ENCODE data around the gene CPNE4. TPM values are rescaled to one million over a fixed set of nuclear protein-coding genes. Genes with fewer than 3 reads are reported as not detected.

Gene CPNE4
- total RNA-seq, 1 experiment from 2014 or later: 1.9 TPM

GRCh38 chr3:131856171-131856570, 178.6 kb downstream of the CPNE4 start:
- Histone ChIP-seq H4K20me1 (ENCODE audit: control insufficient read depth, insufficient read depth, insufficient read length) (no peaks in the 10 kb centered on the region), H2AK5ac (ENCODE audit: insufficient read length, low read length) (no peak overlapping the region), H3K27ac (ENCODE audit: insufficient read length, low read depth, low read length) (no peak overlapping the region), H3T11ph (ENCODE audit: low read length) (no peak overlapping the region), H4K91ac (ENCODE audit: insufficient read length, low read depth, low read length) (no peak overlapping the region), H2AFZ (ENCODE audit: low read length) (no peak overlapping the region), H3K4me1 (ENCODE audit: insufficient read depth, low read length) (no peaks in the 10 kb centered on the region), H3K79me2 (ENCODE audit: insufficient read depth, low read length) (no peaks in the 10 kb centered on the region), H4K8ac (replicated peaks; ENCODE audit: insufficient read length, low read depth, low read length) (no peak overlapping the region), H3K79me1 (ENCODE audit: insufficient read depth, low read depth, low read length, poor library complexity, severe bottlenecking) (no peaks in the 10 kb centered on the region), H3K56ac (ENCODE audit: insufficient read length, low read depth, low read length) (no peak overlapping the region), H3K4me2 (ENCODE audit: insufficient read depth, insufficient read length, low read length) (no peak overlapping the region), H2BK12ac (ENCODE audit: insufficient read length, low read depth, low read length) (no peak overlapping the region), H3K27me3 (ENCODE audit: insufficient read depth, low read length) (no peaks in the 10 kb centered on the region), H3K23me2 (ENCODE audit: insufficient read length, low read depth, low read length, poor library complexity, severe bottlenecking) (no peaks in the 10 kb centered on the region), H3K23ac (ENCODE audit: insufficient read length, low read depth, low read length) (no peak overlapping the region), H2BK15ac (ENCODE audit: low read depth, low read length) (no peak overlapping the region), H2BK120ac (ENCODE audit: low read depth, low read length, poor library complexity, severe bottlenecking) (no peak overlapping the region), H2BK5ac (ENCODE audit: insufficient read length, low read length) (no peak overlapping the region), H3K9me3 (ENCODE audit: control insufficient read depth, low read depth, low read length) (no peaks in the 10 kb centered on the region), H3K18ac (ENCODE audit: insufficient read length, low read depth, low read length) (no peak overlapping the region), H3K9ac (ENCODE audit: extremely low read depth, insufficient read length, low read length) (no peak overlapping the region), H3K4ac (ENCODE audit: low read depth, low read length) (no peak overlapping the region), H2BK20ac (ENCODE audit: low read depth, low read length, poor library complexity, severe bottlenecking) (no peak overlapping the region), H4K5ac (ENCODE audit: insufficient read length, low read depth, low read length) (no peak overlapping the region), H3K14ac (ENCODE audit: insufficient read depth, low read length) (no peak overlapping the region)
- Mint-ChIP-seq H3K4me1 (no peaks in the 10 kb centered on the region), H3K9me3 (no peaks in the 10 kb centered on the region; a peak in 1 of 5 replicates), H3K36me3 (ENCODE audit: insufficient read depth in 1 of 3, low read depth in 3 of 3) (no peaks in the 10 kb centered on the region), H3K4me3 (no peak overlapping the region), H3K27me3 (ENCODE audit: low read depth) (no peaks in the 10 kb centered on the region), H3K27ac (no peak overlapping the region)
- TF ChIP-seq CTCF (conservative IDR thresholded peaks at IDR 0.05): no peak
- WGBS (ENCODE audit: extremely low coverage, insufficient read length, low lambda C conversion rate): no CpG with 5 or more reads among the region's 3 CpGs
- no peak for DNase-seq
